ENCODE data around the gene SEZ6. TPM values are rescaled to one million over a fixed set of nuclear protein-coding genes. Genes with fewer than 3 reads are reported as not detected.

Gene SEZ6
- total and polyA plus RNA-seq, 2 donors (not counting 1 experiment from before 2014, with no cell fraction given): not detected

DNA sequence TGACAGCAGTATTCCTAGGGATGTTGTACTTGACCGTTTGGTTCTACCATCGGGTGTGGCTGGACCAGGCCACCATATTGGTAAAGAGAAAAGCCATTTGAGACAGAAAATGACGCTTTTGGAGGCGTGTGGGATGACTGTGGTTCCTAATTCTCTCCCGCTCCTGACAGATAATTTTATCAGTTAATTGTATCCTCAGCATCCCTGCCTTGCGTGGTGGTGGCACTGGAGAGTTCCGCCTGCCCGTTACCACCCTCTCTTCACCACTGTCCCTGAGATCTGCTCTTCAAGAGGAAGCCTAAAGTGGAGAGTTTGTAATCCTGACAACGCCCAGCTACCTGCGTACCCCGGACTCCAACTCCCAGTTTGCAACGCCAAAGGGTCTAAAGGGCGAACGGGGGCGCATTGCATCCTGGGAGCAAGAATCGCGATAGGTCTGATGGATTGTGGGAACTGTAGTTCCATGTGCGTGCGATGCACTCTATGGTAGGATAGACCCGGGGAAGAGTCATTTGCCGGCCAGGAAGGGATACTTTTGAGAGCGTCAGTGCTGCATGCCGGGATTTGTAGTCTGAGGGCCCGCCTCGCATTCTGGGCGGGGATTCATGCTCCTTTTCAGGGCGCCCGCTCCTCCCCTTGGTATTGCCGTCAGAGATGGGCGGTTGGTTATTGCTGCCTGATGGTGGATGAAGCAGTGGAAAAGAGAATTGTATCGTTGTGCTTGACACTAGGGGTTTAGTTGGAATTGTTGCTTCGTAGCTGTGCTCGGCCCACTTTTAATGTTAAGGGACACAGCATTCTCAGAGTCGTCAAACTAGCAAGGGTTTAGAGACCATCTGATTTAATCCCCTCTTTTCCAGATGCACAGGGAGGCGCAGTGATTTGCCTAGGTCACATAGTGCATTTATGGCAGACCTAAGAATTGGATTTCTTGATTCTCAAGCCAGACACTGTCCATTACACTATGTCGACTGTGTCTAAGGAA is 53.5 kb downstream of the SEZ6 start:
- peak overlapping the region; percentile 88 for H3K4me2 ChIP-seq (replicated peaks; ENCODE audit: low read depth, low read length, poor library complexity, severe bottlenecking)
- H3K36me3 ChIP-seq (replicated peaks in 1 of 2; ENCODE audit: control extremely low read depth in 1 of 2, control insufficient read depth in 1 of 2, extremely low read depth in 1 of 2, insufficient read depth in 2 of 2, low read length in 1 of 2): no peaks in the 10 kb centered on the region
- peak overlapping the region; percentile 95 for H2AFZ ChIP-seq (ENCODE audit: insufficient read depth, low read depth, low read length, poor library complexity, severe bottlenecking)
- peak; percentile 68 for ATAC-seq (ENCODE audit: low read depth)
- ChIA-PET POLR2A (interaction anchor here (0.6 to 4.4 kb wide), 12 partner anchors 110 to 616 kb away, joined by 3 to 27 read pairs (median 6); partner anchors contain the start of genes BLTP2, FAM222B, IFT20 and NEK8), CTCF (interaction anchor here (0.6 to 4.6 kb wide), 27 partner anchors 10 to 617 kb away, joined by 3 to 58 read pairs (median 5); partner anchors contain the start of genes BLTP2, FLOT2, IFT20 and NEK8)
- Mint-ChIP-seq H3K9me3 (ENCODE audit: insufficient read depth) (no peaks in the 10 kb centered on the region), H3K4me3 (no peak overlapping the region), H3K4me1 (peaks cover 17% of the 10 kb centered on the region), H3K27me3 (no peaks in the 10 kb centered on the region), H3K27ac (no peak overlapping the region)
- intact Hi-C loops (cut with micrococcal nuclease): loop anchor here (1.0 to 10.0 kb wide), 10 partner anchors 30 to 613 kb away; partner anchors contain the start of genes ABHD15, BLTP2, FAM222B and NEK8
- H3K27me3 ChIP-seq (replicated peaks in 1 of 4; ENCODE audit: control extremely low read depth in 1 of 4, control insufficient read depth in 3 of 4, insufficient read depth in 4 of 4, low read length in 3 of 4): no peaks in the 10 kb centered on the region
- H3K4me3 ChIP-seq (ENCODE audit: control extremely low read depth in 1 of 5, extremely low read depth in 1 of 5, insufficient read depth in 1 of 5, low read depth in 2 of 5, low read length in 4 of 5): peak overlapping the region; percentile 68 to 99 (median 86)
- H3K27ac ChIP-seq (ENCODE audit: low read length in 2 of 2): peak overlapping the region; percentile 97 to 98
- TF ChIP-seq EZH2 (IDR thresholded peaks at IDR 0.05; ENCODE audit: borderline replicate concordance, insufficient read depth, low read depth, low read length, poor library complexity, severe bottlenecking): no peak
- TF ChIP-seq, protein P1, sequence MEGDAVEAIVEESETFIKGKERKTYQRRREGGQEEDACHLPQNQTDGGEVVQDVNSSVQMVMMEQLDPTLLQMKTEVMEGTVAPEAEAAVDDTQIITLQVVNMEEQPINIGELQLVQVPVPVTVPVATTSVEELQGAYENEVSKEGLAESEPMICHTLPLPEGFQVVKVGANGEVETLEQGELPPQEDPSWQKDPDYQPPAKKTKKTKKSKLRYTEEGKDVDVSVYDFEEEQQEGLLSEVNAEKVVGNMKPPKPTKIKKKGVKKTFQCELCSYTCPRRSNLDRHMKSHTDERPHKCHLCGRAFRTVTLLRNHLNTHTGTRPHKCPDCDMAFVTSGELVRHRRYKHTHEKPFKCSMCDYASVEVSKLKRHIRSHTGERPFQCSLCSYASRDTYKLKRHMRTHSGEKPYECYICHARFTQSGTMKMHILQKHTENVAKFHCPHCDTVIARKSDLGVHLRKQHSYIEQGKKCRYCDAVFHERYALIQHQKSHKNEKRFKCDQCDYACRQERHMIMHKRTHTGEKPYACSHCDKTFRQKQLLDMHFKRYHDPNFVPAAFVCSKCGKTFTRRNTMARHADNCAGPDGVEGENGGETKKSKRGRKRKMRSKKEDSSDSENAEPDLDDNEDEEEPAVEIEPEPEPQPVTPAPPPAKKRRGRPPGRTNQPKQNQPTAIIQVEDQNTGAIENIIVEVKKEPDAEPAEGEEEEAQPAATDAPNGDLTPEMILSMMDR (IDR thresholded peaks at IDR 0.05): no peak
- peaks cover 24 to 28% of the 10 kb centered on the region in 2 donors for H3K4me1 ChIP-seq (ENCODE audit: control insufficient read depth in 2 of 2, insufficient read depth in 2 of 2, low read length in 2 of 2)
- H3K9me3 ChIP-seq (ENCODE audit: control extremely low read depth in 1 of 3, control insufficient read depth in 2 of 3, insufficient read depth in 1 of 3, low read length in 2 of 3): no peaks in the 10 kb centered on the region
- WGBS (ENCODE audit: insufficient coverage): 4% methylated on average over 29 of the region's 36 CpGs
- peak overlapping the region; percentile 82 for H3K9ac ChIP-seq (ENCODE audit: low read length)
- peaks cover 44% of the 10 kb centered on the region for H3K79me2 ChIP-seq (ENCODE audit: control insufficient read depth, insufficient read depth, low read length)
- peak; percentile 99 for DNase-seq
- peaks cover 17% of the 10 kb centered on the region for H4K20me1 ChIP-seq (ENCODE audit: control insufficient read depth, insufficient read depth, low read length, poor library complexity, severe bottlenecking)
